ENCODE results near the gene CTNNB1.

Gene CTNNB1

DNA sequence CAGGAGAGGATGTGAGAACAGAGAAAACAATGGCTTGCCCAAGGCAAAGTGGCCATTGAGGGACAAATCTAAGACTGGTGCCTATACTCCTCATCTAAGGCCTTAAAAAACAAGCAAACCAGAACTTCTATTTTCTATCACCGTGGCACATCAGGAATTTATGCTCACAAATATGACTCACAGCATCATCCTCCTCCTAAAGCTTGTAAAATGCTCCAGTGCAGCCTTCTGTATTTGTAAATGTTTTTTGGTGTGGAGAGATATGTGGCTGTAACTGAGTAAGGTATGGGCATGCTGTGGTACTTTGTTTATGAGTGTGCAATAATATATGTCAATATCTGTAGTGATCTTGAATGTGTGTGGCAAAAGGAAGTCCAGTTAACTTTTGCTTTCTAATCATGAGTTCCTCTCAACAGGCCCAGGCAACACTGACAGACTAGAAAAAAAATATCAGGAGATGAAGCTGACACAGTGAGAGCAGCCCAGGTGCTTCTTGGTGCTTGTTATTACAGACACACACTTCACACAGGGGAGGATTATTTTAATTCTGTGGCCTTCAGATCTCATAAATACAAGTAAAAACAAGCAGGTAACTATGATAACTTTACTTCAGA lies 60.3 kb downstream of the CTNNB1 start:
- no peak overlapping the region for H3K4me3 ChIP-seq (ENCODE audit: low read depth, low read length)
- CTCF ChIA-PET: interaction anchor here (0.9 to 1.1 kb wide), 2 partner anchors 457 to 679 kb away, joined by 3 read pairs; no protein-coding TSS in a partner anchor
- no peak for DNase-seq (ENCODE audit: low read depth, low spot score)
- TF ChIP-seq, protein P1, sequence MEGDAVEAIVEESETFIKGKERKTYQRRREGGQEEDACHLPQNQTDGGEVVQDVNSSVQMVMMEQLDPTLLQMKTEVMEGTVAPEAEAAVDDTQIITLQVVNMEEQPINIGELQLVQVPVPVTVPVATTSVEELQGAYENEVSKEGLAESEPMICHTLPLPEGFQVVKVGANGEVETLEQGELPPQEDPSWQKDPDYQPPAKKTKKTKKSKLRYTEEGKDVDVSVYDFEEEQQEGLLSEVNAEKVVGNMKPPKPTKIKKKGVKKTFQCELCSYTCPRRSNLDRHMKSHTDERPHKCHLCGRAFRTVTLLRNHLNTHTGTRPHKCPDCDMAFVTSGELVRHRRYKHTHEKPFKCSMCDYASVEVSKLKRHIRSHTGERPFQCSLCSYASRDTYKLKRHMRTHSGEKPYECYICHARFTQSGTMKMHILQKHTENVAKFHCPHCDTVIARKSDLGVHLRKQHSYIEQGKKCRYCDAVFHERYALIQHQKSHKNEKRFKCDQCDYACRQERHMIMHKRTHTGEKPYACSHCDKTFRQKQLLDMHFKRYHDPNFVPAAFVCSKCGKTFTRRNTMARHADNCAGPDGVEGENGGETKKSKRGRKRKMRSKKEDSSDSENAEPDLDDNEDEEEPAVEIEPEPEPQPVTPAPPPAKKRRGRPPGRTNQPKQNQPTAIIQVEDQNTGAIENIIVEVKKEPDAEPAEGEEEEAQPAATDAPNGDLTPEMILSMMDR (IDR thresholded peaks at IDR 0.05; ENCODE audit: insufficient read depth, low read length, missing control alignments): no peak
- POLR2A ChIA-PET: no interaction called here

DNA sequence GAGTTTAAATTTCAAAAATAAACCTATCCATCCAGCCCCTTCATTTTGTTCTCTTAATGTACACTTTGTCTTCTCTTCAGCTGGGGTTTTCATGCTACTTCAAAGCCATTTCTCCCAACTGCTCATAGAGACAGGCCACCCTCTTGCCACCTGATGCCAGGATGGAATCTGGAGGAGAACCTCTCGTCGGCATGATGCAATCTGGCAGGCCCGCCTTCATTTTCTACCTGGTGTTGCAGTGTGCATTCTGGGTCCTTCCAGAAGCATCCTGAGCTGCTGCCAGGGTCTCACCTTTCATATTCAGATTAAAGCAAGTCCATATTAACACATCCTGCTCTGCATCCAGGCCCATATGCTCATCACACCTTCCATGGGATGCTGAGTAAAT lies 60.8 kb downstream of the CTNNB1 start:
- no peak for DNase-seq (ENCODE audit: low read depth, low spot score)
- TF ChIP-seq, protein P1 (IDR thresholded peaks at IDR 0.05; ENCODE audit: insufficient read depth, low read length, missing control alignments): no peak
- no peak overlapping the region for H3K4me3 ChIP-seq (ENCODE audit: low read depth, low read length)
- ChIA-PET POLR2A (no interaction called here), CTCF (interaction anchor here (1.1 kb wide), 1 partner anchor 680 kb away, joined by 3 read pairs; no protein-coding TSS in a partner anchor)

DNA sequence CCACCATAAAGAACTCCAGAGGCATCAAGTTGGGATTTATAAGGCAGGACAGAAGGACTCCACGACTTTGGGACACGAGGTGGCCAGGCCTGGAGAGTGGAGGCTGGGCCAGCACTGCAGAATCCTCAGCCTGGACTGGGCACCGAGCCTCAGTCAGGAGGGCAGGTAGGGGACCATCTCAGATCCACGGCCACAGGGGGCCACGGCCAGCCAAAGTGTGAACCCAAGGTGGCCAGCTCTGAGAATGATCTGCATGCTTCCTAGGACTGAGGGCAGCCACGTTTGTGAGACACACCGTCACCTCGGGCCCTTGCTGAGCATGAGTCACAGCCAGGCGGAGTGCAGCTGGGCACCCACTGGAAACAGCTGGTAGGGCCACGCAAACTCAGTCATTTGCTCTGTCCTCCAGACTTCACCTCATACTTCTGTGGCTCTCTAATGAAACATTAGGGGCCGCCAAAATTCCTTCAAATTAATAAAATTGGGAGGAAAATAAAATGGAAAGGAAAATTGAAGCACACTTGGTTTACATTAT lies 65.8 kb downstream of the CTNNB1 start:
- no peak for DNase-seq (ENCODE audit: low read depth, low spot score)
- ChIA-PET POLR2A (no interaction called here), CTCF (interaction anchor here (1.6 kb wide), 1 partner anchor 12 kb away, joined by 4 read pairs; no protein-coding TSS in a partner anchor)
- H3K4me3 ChIP-seq (ENCODE audit: low read depth, low read length): no peak overlapping the region
- TF ChIP-seq, protein P1 (IDR thresholded peaks at IDR 0.05; ENCODE audit: insufficient read depth, low read length, missing control alignments): no peak

DNA sequence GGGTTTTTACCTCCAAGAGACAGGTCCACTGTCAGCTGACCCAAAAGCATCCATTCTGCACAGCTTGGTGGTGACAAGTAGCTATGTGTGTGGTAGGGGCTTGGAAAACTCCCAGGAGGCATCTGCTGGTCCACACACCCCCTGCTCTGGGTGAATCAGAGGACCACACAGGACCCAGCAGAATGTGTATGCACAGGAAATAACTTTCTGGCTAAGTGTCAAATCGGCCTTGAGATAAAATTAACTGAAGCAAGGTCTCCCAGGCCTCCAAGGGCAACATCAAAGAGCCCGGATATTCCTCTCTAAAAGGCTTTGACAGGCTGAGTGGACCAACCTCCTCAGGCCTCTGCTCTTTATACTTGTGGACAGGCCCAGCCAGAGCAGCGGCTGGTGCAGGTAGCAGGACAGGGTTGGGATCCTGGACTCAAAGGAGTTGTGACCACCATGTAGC lies 66.5 kb downstream of the CTNNB1 start:
- H3K4me3 ChIP-seq (ENCODE audit: low read depth, low read length): no peak overlapping the region
- ChIA-PET POLR2A (no interaction called here), CTCF (interaction anchor here (1.6 kb wide), 1 partner anchor 12 kb away, joined by 4 read pairs; no protein-coding TSS in a partner anchor)
- peak; percentile 68 for DNase-seq (ENCODE audit: low read depth, low spot score)
- TF ChIP-seq, protein P1 (IDR thresholded peaks at IDR 0.05; ENCODE audit: insufficient read depth, low read length, missing control alignments): no peak

DNA sequence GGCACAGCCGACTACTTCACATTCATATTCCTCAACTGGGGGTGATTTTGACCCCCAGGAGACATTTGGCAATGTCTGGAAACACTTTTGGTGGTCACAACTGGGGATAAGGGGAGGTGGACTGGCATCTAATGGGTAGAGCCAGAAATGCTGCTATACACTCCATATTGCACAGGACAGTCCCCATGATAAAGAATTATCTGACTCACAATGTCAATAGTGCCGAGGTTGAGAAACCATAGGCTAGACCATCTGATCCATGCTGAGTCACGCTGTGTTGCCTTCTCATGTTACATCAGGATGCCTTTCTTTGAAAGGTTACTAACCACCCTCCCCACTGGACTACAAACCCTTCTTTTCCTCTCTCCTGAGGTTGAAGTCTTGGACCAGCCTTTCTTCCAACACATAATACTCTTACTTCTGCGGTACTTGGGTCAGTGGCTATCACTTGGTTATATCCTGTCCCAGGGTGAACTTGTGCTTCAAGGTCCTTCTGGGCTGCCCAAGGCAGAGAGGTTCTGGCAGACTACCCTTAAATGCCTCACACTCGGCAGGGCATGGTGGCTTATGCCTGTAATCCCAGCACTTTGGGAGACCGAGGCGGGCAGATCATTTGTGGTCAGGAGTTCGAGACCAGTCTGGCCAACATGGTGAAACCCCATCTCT lies 68.8 kb downstream of the CTNNB1 start:
- no peak overlapping the region for H3K4me3 ChIP-seq (ENCODE audit: low read depth, low read length)
- peak; percentile 88 for DNase-seq (ENCODE audit: low read depth, low spot score)
- POLR2A ChIA-PET: interaction anchor here (1.0 kb wide), 1 partner anchor 69 kb away, joined by 4 read pairs; the partner anchor contains the start of gene CTNNB1
- CTCF ChIA-PET: no interaction called here
- TF ChIP-seq, protein P1 (IDR thresholded peaks at IDR 0.05; ENCODE audit: insufficient read depth, low read length, missing control alignments): no peak

DNA sequence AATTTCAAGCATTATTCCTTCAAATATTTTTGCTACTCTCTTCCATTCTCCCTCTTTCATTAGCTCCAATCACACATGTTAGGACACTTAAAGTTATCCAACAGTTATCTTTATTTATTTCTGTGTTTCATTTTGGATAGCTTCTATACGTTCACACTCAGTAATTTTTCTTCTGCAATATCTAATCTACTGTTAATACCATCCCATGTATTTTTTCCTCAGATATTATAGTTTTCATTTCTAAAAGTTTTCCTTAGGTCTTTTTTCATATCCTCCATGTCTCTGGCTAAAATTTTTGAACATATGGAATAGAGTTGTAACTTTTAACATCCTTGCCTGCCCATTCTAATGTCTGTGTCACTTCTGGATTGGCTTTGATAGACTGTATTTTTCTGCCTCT lies 73.4 kb downstream of the CTNNB1 start:
- POLR2A ChIA-PET: no interaction called here
- TF ChIP-seq, protein P1 (IDR thresholded peaks at IDR 0.05; ENCODE audit: insufficient read depth, low read length, missing control alignments): no peak
- CTCF ChIA-PET: interaction anchor here (1.2 kb wide), 1 partner anchor 14 kb away, joined by 4 read pairs; no protein-coding TSS in a partner anchor
- no peak for DNase-seq (ENCODE audit: low read depth, low spot score)
- H3K4me3 ChIP-seq (ENCODE audit: low read depth, low read length): no peak overlapping the region
